ENCODE measurements around the gene RNF212. TPM values are rescaled to one million over a fixed set of nuclear protein-coding genes. Genes with fewer than 3 reads are reported as not detected.

The RNF212 gene
- total RNA-seq, 1 experiment from 2014 or later, result not detected

- H3K4me3 ChIP-seq (ENCODE audit: low read length), result no peak overlapping the region
- no TSS peak for BruUV-seq (replicated peaks)
- TF ChIP-seq EZH2phosphoT487 (IDR thresholded peaks at IDR 0.05; ENCODE audit: borderline replicate concordance, low read length), result no peak
- TF ChIP-seq, protein P1, sequence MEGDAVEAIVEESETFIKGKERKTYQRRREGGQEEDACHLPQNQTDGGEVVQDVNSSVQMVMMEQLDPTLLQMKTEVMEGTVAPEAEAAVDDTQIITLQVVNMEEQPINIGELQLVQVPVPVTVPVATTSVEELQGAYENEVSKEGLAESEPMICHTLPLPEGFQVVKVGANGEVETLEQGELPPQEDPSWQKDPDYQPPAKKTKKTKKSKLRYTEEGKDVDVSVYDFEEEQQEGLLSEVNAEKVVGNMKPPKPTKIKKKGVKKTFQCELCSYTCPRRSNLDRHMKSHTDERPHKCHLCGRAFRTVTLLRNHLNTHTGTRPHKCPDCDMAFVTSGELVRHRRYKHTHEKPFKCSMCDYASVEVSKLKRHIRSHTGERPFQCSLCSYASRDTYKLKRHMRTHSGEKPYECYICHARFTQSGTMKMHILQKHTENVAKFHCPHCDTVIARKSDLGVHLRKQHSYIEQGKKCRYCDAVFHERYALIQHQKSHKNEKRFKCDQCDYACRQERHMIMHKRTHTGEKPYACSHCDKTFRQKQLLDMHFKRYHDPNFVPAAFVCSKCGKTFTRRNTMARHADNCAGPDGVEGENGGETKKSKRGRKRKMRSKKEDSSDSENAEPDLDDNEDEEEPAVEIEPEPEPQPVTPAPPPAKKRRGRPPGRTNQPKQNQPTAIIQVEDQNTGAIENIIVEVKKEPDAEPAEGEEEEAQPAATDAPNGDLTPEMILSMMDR (conservative IDR thresholded peaks at IDR 0.05; ENCODE audit: low read depth, low read length), result no peak
- no peak for TF ChIP-seq EZH2 (IDR thresholded peaks at IDR 0.05; ENCODE audit: low read length, unreplicated experiment)
- ChIA-PET CTCF (no interaction called here), POLR2A (ENCODE audit: unreplicated experiment) (no interaction called here)
- no peaks in the 10 kb centered on the region for H3K36me3 ChIP-seq (ENCODE audit: low read depth, low read length)
- H3K4me1 ChIP-seq (ENCODE audit: insufficient read depth, low read length), result peaks cover 11% of the 10 kb centered on the region; the same call in 1 of the 2 replicates
- no peaks in the 10 kb centered on the region for H3K79me2 ChIP-seq (ENCODE audit: low read length)
- intact Hi-C loops (cut with micrococcal nuclease), result no loop called here
- no peak for ATAC-seq
- no peaks in the 10 kb centered on the region for H3K9me3 ChIP-seq (ENCODE audit: low read length)
- DNase-seq, result no peak
- no peak overlapping the region for H3K27ac ChIP-seq (ENCODE audit: low read length)
- H3K27me3 ChIP-seq (ENCODE audit: low read length), result peaks cover 26% of the 10 kb centered on the region; the same call in 1 of the 2 replicates
- no peak overlapping the region for H3K4me2 ChIP-seq (ENCODE audit: low read length)
- no peaks in the 10 kb centered on the region for H3F3A ChIP-seq (ENCODE audit: low read length, unreplicated experiment)
- no peaks in the 10 kb centered on the region for H3K9me2 ChIP-seq (replicated peaks; ENCODE audit: low read length)
- no peaks in the 10 kb centered on the region for H4K20me1 ChIP-seq (ENCODE audit: low read length)
- no peak overlapping the region for H2AFZ ChIP-seq (ENCODE audit: low read length)
- no peak overlapping the region for H3K9ac ChIP-seq (ENCODE audit: low read length)
Observed at GRCh38 chr4:1062419-1062818, 50.9 kb downstream of the RNF212 start.

GRCh38 chr4:1061760-1062159 lies 51.6 kb downstream of the RNF212 start:
- Histone ChIP-seq H3K36me3 (ENCODE audit: low read depth, low read length) (no peaks in the 10 kb centered on the region), H3K4me2 (ENCODE audit: low read length) (no peak overlapping the region), H3K4me1 (ENCODE audit: insufficient read depth, low read length) (peaks cover 11% of the 10 kb centered on the region; the same call in 1 of the 2 replicates), H3K79me2 (ENCODE audit: low read length) (no peaks in the 10 kb centered on the region), H3K27ac (ENCODE audit: low read length) (no peak overlapping the region), H3K27me3 (ENCODE audit: low read length) (peaks cover 26% of the 10 kb centered on the region; the same call in 1 of the 2 replicates), H3K9me3 (ENCODE audit: low read length) (no peaks in the 10 kb centered on the region), H3K4me3 (ENCODE audit: low read length) (no peak overlapping the region), H3K9me2 (replicated peaks; ENCODE audit: low read length) (no peaks in the 10 kb centered on the region), H3K9ac (ENCODE audit: low read length) (no peak overlapping the region), H4K20me1 (ENCODE audit: low read length) (no peaks in the 10 kb centered on the region), H3F3A (ENCODE audit: low read length, unreplicated experiment) (no peaks in the 10 kb centered on the region), H2AFZ (ENCODE audit: low read length) (no peak overlapping the region)
- intact Hi-C loops (cut with micrococcal nuclease), result no loop called here
- no peak for DNase-seq
- ChIA-PET POLR2A (ENCODE audit: unreplicated experiment) (no interaction called here), CTCF (no interaction called here)
- TF ChIP-seq EZH2 (IDR thresholded peaks at IDR 0.05; ENCODE audit: low read length, unreplicated experiment), result no peak
- TF ChIP-seq, protein P1 (conservative IDR thresholded peaks at IDR 0.05; ENCODE audit: low read depth, low read length), result no peak
- no peak for TF ChIP-seq EZH2phosphoT487 (IDR thresholded peaks at IDR 0.05; ENCODE audit: borderline replicate concordance, low read length)
- BruUV-seq (replicated peaks), result no TSS peak
- ATAC-seq, result no peak

DNA sequence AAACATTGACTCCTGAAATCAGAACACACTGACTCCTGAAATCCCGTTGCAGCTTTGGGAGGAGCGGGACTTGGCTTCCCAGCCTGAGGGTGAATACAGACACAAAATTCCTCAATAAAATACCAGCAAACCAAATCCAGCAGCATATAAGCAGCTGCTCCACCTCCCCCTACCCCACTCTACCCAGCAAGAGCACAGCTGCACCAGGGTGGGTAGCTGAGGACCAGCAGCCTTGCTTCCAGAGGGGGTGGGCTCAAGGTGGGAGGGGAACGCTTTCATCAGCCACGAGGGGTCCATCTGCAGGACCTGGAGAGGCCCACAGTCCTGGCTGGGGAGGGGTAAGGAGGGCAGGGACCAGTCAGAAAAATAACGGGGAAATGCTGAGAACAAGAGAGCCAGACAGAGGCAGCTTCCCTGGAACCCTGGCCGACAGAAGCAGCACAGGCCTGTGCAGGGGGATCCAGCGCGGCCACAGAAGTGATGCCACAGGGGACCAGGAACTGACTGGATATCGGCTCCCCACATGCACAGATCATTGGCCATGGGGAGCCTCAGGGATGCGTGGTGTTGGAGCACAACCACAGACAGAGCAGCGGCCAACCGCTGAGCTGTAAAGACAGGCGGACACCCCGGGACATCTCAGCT lies 52.2 kb downstream of the RNF212 start:
- Histone ChIP-seq H3K4me1 (ENCODE audit: insufficient read depth, low read length) (peaks cover 11% of the 10 kb centered on the region; the same call in 1 of the 2 replicates), H4K20me1 (ENCODE audit: low read length) (no peaks in the 10 kb centered on the region), H3K4me2 (ENCODE audit: low read length) (no peak overlapping the region), H3K9me3 (ENCODE audit: low read length) (no peaks in the 10 kb centered on the region), H3K27ac (ENCODE audit: low read length) (no peak overlapping the region), H3K9ac (ENCODE audit: low read length) (no peak overlapping the region), H3K27me3 (ENCODE audit: low read length) (peaks cover 26% of the 10 kb centered on the region; the same call in 1 of the 2 replicates), H3K9me2 (replicated peaks; ENCODE audit: low read length) (no peaks in the 10 kb centered on the region), H3K79me2 (ENCODE audit: low read length) (no peaks in the 10 kb centered on the region), H2AFZ (ENCODE audit: low read length) (no peak overlapping the region), H3K36me3 (ENCODE audit: low read depth, low read length) (no peaks in the 10 kb centered on the region), H3F3A (ENCODE audit: low read length, unreplicated experiment) (no peaks in the 10 kb centered on the region), H3K4me3 (ENCODE audit: low read length) (no peak overlapping the region)
- DNase-seq, result no peak
- CTCF ChIA-PET, result no interaction called here
- no peak for TF ChIP-seq EZH2 (IDR thresholded peaks at IDR 0.05; ENCODE audit: low read length, unreplicated experiment)
- TF ChIP-seq, protein P1 (conservative IDR thresholded peaks at IDR 0.05; ENCODE audit: low read depth, low read length), result no peak
- no peak for TF ChIP-seq EZH2phosphoT487 (IDR thresholded peaks at IDR 0.05; ENCODE audit: borderline replicate concordance, low read length)
- POLR2A ChIA-PET (ENCODE audit: unreplicated experiment), result no interaction called here
- intact Hi-C loops (cut with micrococcal nuclease), result no loop called here
- no TSS peak for BruUV-seq (replicated peaks)
- ATAC-seq, result no peak
